ENCODE results near the gene C3. TPM values are rescaled to one million over a fixed set of nuclear protein-coding genes. Genes with fewer than 3 reads are reported as not detected.

C3 gene
- total RNA-seq, 1 donor from 2014 or later = 71.5 TPM

GRCh38 chr19:6731822-6732221 is 11.4 kb upstream of the C3 start:
- Histone ChIP-seq H3K4me1 (ENCODE audit: control insufficient read depth in 3 of 3, insufficient read depth in 3 of 3, low read length in 3 of 3) (peaks cover 9 to 12% (median 11%) of the 10 kb centered on the region in 3 donors), H3K9ac (ENCODE audit: low read depth in 1 of 3, low read length in 3 of 3) (no peak overlapping the region), H3K9me3 (ENCODE audit: control insufficient read depth in 3 of 3, low read length in 3 of 3) (no peaks in the 10 kb centered on the region), H3K27me3 (ENCODE audit: control insufficient read depth in 3 of 3, insufficient read depth in 3 of 3, low read length in 3 of 3) (peaks cover 0 to 2% (median 0%) of the 10 kb centered on the region in 3 donors), H3K27ac (ENCODE audit: low read depth, low read length) (no peak overlapping the region), H3K36me3 (ENCODE audit: control insufficient read depth in 3 of 3, insufficient read depth in 3 of 3, low read length in 3 of 3) (peaks cover 14 to 23% (median 14%) of the 10 kb centered on the region in 3 donors), H3K4me3 (ENCODE audit: low read length in 3 of 3) (no peak overlapping the region)

- Histone ChIP-seq H3K36me3 (ENCODE audit: control insufficient read depth in 3 of 3, insufficient read depth in 3 of 3, low read length in 3 of 3) (peaks cover 14 to 23% (median 14%) of the 10 kb centered on the region in 3 donors), H3K9me3 (ENCODE audit: control insufficient read depth in 3 of 3, low read length in 3 of 3) (no peaks in the 10 kb centered on the region), H3K27ac (ENCODE audit: low read depth, low read length) (no peak overlapping the region), H3K9ac (ENCODE audit: low read depth in 1 of 3, low read length in 3 of 3) (no peak overlapping the region), H3K4me3 (ENCODE audit: low read length in 3 of 3) (no peak overlapping the region), H3K4me1 (ENCODE audit: control insufficient read depth in 3 of 3, insufficient read depth in 3 of 3, low read length in 3 of 3) (peaks cover 2 to 5% (median 4%) of the 10 kb centered on the region in 3 donors), H3K27me3 (ENCODE audit: control insufficient read depth in 3 of 3, insufficient read depth in 3 of 3, low read length in 3 of 3) (peaks cover 0 to 2% (median 0%) of the 10 kb centered on the region in 3 donors)
These were observed 10.7 kb upstream of the C3 start for GRCh38 chr19:6730941-6731670.

GRCh38 chr19:6730153-6730804 is 9.8 kb upstream of the C3 start:
- Histone ChIP-seq H3K9me3 (ENCODE audit: control insufficient read depth in 3 of 3, low read length in 3 of 3) (no peaks in the 10 kb centered on the region), H3K4me1 (ENCODE audit: control insufficient read depth in 3 of 3, insufficient read depth in 3 of 3, low read length in 3 of 3) (no peaks in the 10 kb centered on the region), H3K36me3 (ENCODE audit: control insufficient read depth in 3 of 3, insufficient read depth in 3 of 3, low read length in 3 of 3) (peaks cover 14 to 23% (median 14%) of the 10 kb centered on the region in 3 donors), H3K9ac (ENCODE audit: low read depth in 1 of 3, low read length in 3 of 3) (no peak overlapping the region), H3K27me3 (ENCODE audit: control insufficient read depth in 3 of 3, insufficient read depth in 3 of 3, low read length in 3 of 3) (peaks cover 0 to 2% (median 0%) of the 10 kb centered on the region in 3 donors), H3K4me3 (ENCODE audit: low read length in 3 of 3) (no peak overlapping the region), H3K27ac (ENCODE audit: low read depth, low read length) (no peak overlapping the region)

GRCh38 chr19:6729573-6730152 is 9.2 kb upstream of the C3 start:
- Histone ChIP-seq H3K36me3 (ENCODE audit: control insufficient read depth in 3 of 3, insufficient read depth in 3 of 3, low read length in 3 of 3) (peaks cover 14 to 23% (median 14%) of the 10 kb centered on the region in 3 donors), H3K27me3 (ENCODE audit: control insufficient read depth in 3 of 3, insufficient read depth in 3 of 3, low read length in 3 of 3) (peaks cover 0 to 2% (median 0%) of the 10 kb centered on the region in 3 donors), H3K9ac (ENCODE audit: low read depth in 1 of 3, low read length in 3 of 3) (no peak overlapping the region), H3K4me3 (ENCODE audit: low read length in 3 of 3) (no peak overlapping the region), H3K4me1 (ENCODE audit: control insufficient read depth in 3 of 3, insufficient read depth in 3 of 3, low read length in 3 of 3) (no peaks in the 10 kb centered on the region), H3K27ac (ENCODE audit: low read depth, low read length) (no peak overlapping the region), H3K9me3 (ENCODE audit: control insufficient read depth in 3 of 3, low read length in 3 of 3) (no peaks in the 10 kb centered on the region)

- Histone ChIP-seq H3K27me3 (ENCODE audit: control insufficient read depth in 3 of 3, insufficient read depth in 3 of 3, low read length in 3 of 3) (peaks cover 0 to 2% (median 0%) of the 10 kb centered on the region in 3 donors), H3K27ac (ENCODE audit: low read depth, low read length) (no peak overlapping the region), H3K4me1 (ENCODE audit: control insufficient read depth in 3 of 3, insufficient read depth in 3 of 3, low read length in 3 of 3) (peaks cover 0 to 3% (median 0%) of the 10 kb centered on the region in 3 donors), H3K9ac (ENCODE audit: low read depth in 1 of 3, low read length in 3 of 3) (no peak overlapping the region), H3K36me3 (ENCODE audit: control insufficient read depth in 3 of 3, insufficient read depth in 3 of 3, low read length in 3 of 3) (peaks cover 13 to 19% (median 14%) of the 10 kb centered on the region in 3 donors), H3K9me3 (ENCODE audit: control insufficient read depth in 3 of 3, low read length in 3 of 3) (no peaks in the 10 kb centered on the region), H3K4me3 (ENCODE audit: low read length in 3 of 3) (no peak overlapping the region)
These were observed 7.9 kb upstream of the C3 start for GRCh38 chr19:6728346-6728745.

GRCh38 chr19:6725513-6726231 is 5.2 kb upstream of the C3 start:
- Histone ChIP-seq H3K4me3 (ENCODE audit: low read length in 3 of 3) (no peak overlapping the region), H3K27ac (ENCODE audit: low read depth, low read length) (no peak overlapping the region), H3K9me3 (ENCODE audit: control insufficient read depth in 3 of 3, low read length in 3 of 3) (no peaks in the 10 kb centered on the region), H3K27me3 (ENCODE audit: control insufficient read depth in 3 of 3, insufficient read depth in 3 of 3, low read length in 3 of 3) (peaks cover 0 to 7% (median 2%) of the 10 kb centered on the region in 3 donors), H3K36me3 (ENCODE audit: control insufficient read depth in 3 of 3, insufficient read depth in 3 of 3, low read length in 3 of 3) (no peaks in the 10 kb centered on the region), H3K9ac (ENCODE audit: low read depth in 1 of 3, low read length in 3 of 3) (no peak overlapping the region), H3K4me1 (ENCODE audit: control insufficient read depth in 3 of 3, insufficient read depth in 3 of 3, low read length in 3 of 3) (peaks cover 0 to 7% (median 0%) of the 10 kb centered on the region in 3 donors)

GRCh38 chr19:6724631-6725492 is 4.4 kb upstream of the C3 start:
- Histone ChIP-seq H3K36me3 (ENCODE audit: control insufficient read depth in 3 of 3, insufficient read depth in 3 of 3, low read length in 3 of 3) (no peaks in the 10 kb centered on the region), H3K4me3 (ENCODE audit: low read length in 3 of 3) (no peak overlapping the region), H3K27me3 (ENCODE audit: control insufficient read depth in 3 of 3, insufficient read depth in 3 of 3, low read length in 3 of 3) (peaks cover 0 to 7% (median 6%) of the 10 kb centered on the region in 3 donors), H3K9me3 (ENCODE audit: control insufficient read depth in 3 of 3, low read length in 3 of 3) (no peaks in the 10 kb centered on the region), H3K27ac (ENCODE audit: low read depth, low read length) (peak overlapping the region; percentile 44), H3K9ac (ENCODE audit: low read depth in 1 of 3, low read length in 3 of 3) (no peak overlapping the region), H3K4me1 (ENCODE audit: control insufficient read depth in 3 of 3, insufficient read depth in 3 of 3, low read length in 3 of 3) (peaks cover 0 to 7% (median 2%) of the 10 kb centered on the region in 3 donors)

- H3K9ac ChIP-seq (ENCODE audit: low read depth in 1 of 3, low read length in 3 of 3) = no peak overlapping the region
- no peaks in the 10 kb centered on the region for H3K36me3 ChIP-seq (ENCODE audit: control insufficient read depth in 3 of 3, insufficient read depth in 3 of 3, low read length in 3 of 3)
- no peaks in the 10 kb centered on the region for H3K9me3 ChIP-seq (ENCODE audit: control insufficient read depth in 3 of 3, low read length in 3 of 3)
- peaks cover 0 to 7% (median 6%) of the 10 kb centered on the region in 3 donors for H3K27me3 ChIP-seq (ENCODE audit: control insufficient read depth in 3 of 3, insufficient read depth in 3 of 3, low read length in 3 of 3)
- H3K4me1 ChIP-seq (ENCODE audit: control insufficient read depth in 3 of 3, insufficient read depth in 3 of 3, low read length in 3 of 3) = peaks cover 3 to 7% (median 7%) of the 10 kb centered on the region in 3 donors
- peak overlapping the region; percentile 62 for H3K27ac ChIP-seq (ENCODE audit: low read depth, low read length)
- no peak overlapping the region for H3K4me3 ChIP-seq (ENCODE audit: low read length in 3 of 3)
These were observed 3.3 kb upstream of the C3 start for GRCh38 chr19:6723738-6724137.

- H3K9me3 ChIP-seq (ENCODE audit: control insufficient read depth in 3 of 3, low read length in 3 of 3) = no peaks in the 10 kb centered on the region
- peaks cover 0 to 7% (median 6%) of the 10 kb centered on the region in 3 donors for H3K27me3 ChIP-seq (ENCODE audit: control insufficient read depth in 3 of 3, insufficient read depth in 3 of 3, low read length in 3 of 3)
- no peaks in the 10 kb centered on the region for H3K36me3 ChIP-seq (ENCODE audit: control insufficient read depth in 3 of 3, insufficient read depth in 3 of 3, low read length in 3 of 3)
- H3K27ac ChIP-seq (ENCODE audit: low read depth, low read length) = no peak overlapping the region
- H3K4me1 ChIP-seq (ENCODE audit: control insufficient read depth in 3 of 3, insufficient read depth in 3 of 3, low read length in 3 of 3) = peaks cover 3 to 7% (median 7%) of the 10 kb centered on the region in 3 donors
- no peak overlapping the region for H3K9ac ChIP-seq (ENCODE audit: low read depth in 1 of 3, low read length in 3 of 3)
- no peak overlapping the region for H3K4me3 ChIP-seq (ENCODE audit: low read length in 3 of 3)
These were observed 2.7 kb upstream of the C3 start for GRCh38 chr19:6723108-6723618.

All from skeletal muscle tissue (tissue), 4 donors.